Adrenal gland (tissue), 5 donors: ENCODE measurements around the gene RGS3.
"Not testable (repeated sequence)": the region's sequence is repeated elsewhere in the genome, so short reads cannot be mapped to it uniquely, and the experiment has no call there.

Experiments
- CTCF ChIP-seq, 6 experiments: fragments of 450-650 bp in 4 of 6; fragments of 200-600 bp in 2 of 6; sonication (generic) in 1 of 6; IDR thresholded peaks; 1 replicate in 5 of 6; 2 replicates in 1 of 6; pipeline versions ENCODE4 v1.5.1 to v1.8.0; 2016 to 2021; ENCODE audit warnings: antibody characterized with exemption in 6 of 6, mild to moderate bottlenecking in 2 of 6, moderate library complexity in 1 of 6
- POLR2A ChIP-seq, 2 donors: fragments of 450-650 bp; IDR thresholded peaks; one replicate each; pipeline ENCODE4 v1.6.1; 2017; ENCODE audit warnings: antibody characterized with exemption in 2 of 2, mild to moderate bottlenecking in 2 of 2, moderate library complexity in 1 of 2
- donor health status: DM: no; HTN: no; CAD: no.

- not testable (repeated sequence) for TF ChIP-seq CTCF, POLR2A (IDR thresholded peaks at IDR 0.05)
Observed at GRCh38 chr9:113437716-113438115, 25.8 kb upstream of the RGS3 start.
